ENCODE results near the gene ZNF414.

The ZNF414 gene

GRCh38 chr19:8498295-8498694 is 15.7 kb downstream of the ZNF414 start:
- no peak overlapping the region for H2AFZ ChIP-seq (ENCODE audit: low read depth, low read length)
- no peaks in the 10 kb centered on the region for H3K4me1 ChIP-seq (ENCODE audit: insufficient read depth, low read length)
- no peak overlapping the region for H3K4me3 ChIP-seq (ENCODE audit: low read length)
- H3K36me3 ChIP-seq (ENCODE audit: insufficient read depth, low read length), result no peaks in the 10 kb centered on the region
- no peaks in the 10 kb centered on the region for H3K27me3 ChIP-seq (ENCODE audit: insufficient read depth, low read length)
- no peaks in the 10 kb centered on the region for H3K9me3 ChIP-seq (ENCODE audit: low read length)

GRCh38 chr19:8494158-8494557 is 19.8 kb downstream of the ZNF414 start:
- peaks cover 3% of the 10 kb centered on the region for H3K4me1 ChIP-seq (ENCODE audit: insufficient read depth, low read length)

GRCh38 chr19:8491574-8491973 is 22.4 kb downstream of the ZNF414 start:
- Histone ChIP-seq H3K4me3 (ENCODE audit: low read length) (no peak overlapping the region), H3K36me3 (ENCODE audit: insufficient read depth, low read length) (peaks cover 23% of the 10 kb centered on the region), H3K4me1 (ENCODE audit: insufficient read depth, low read length) (peaks cover 29% of the 10 kb centered on the region), H2AFZ (ENCODE audit: low read depth, low read length) (no peak overlapping the region), H3K9me3 (ENCODE audit: low read length) (no peaks in the 10 kb centered on the region), H3K27me3 (ENCODE audit: insufficient read depth, low read length) (no peaks in the 10 kb centered on the region)

More at GRCh38 chr19:8494158-8494557, 19.8 kb downstream of the ZNF414 start:
- Histone ChIP-seq H3K36me3 (ENCODE audit: insufficient read depth, low read length) (peaks cover 7% of the 10 kb centered on the region), H3K27me3 (ENCODE audit: insufficient read depth, low read length) (no peaks in the 10 kb centered on the region), H2AFZ (ENCODE audit: low read depth, low read length) (no peak overlapping the region), H3K9me3 (ENCODE audit: low read length) (no peaks in the 10 kb centered on the region), H3K4me3 (ENCODE audit: low read length) (no peak overlapping the region)

GRCh38 chr19:8490873-8491272 is 23.1 kb downstream of the ZNF414 start:
- Histone ChIP-seq H3K4me3 (ENCODE audit: low read length) (no peak overlapping the region), H3K9me3 (ENCODE audit: low read length) (no peaks in the 10 kb centered on the region), H3K27me3 (ENCODE audit: insufficient read depth, low read length) (no peaks in the 10 kb centered on the region), H2AFZ (ENCODE audit: low read depth, low read length) (no peak overlapping the region), H3K4me1 (ENCODE audit: insufficient read depth, low read length) (peaks cover 34% of the 10 kb centered on the region), H3K36me3 (ENCODE audit: insufficient read depth, low read length) (peaks cover 30% of the 10 kb centered on the region)

GRCh38 chr19:8490395-8490760 is 23.6 kb downstream of the ZNF414 start:
- H3K36me3 ChIP-seq (ENCODE audit: insufficient read depth, low read length), result peaks cover 35% of the 10 kb centered on the region
- H3K27me3 ChIP-seq (ENCODE audit: insufficient read depth, low read length), result no peaks in the 10 kb centered on the region
- no peak overlapping the region for H2AFZ ChIP-seq (ENCODE audit: low read depth, low read length)
- H3K9me3 ChIP-seq (ENCODE audit: low read length), result no peaks in the 10 kb centered on the region
- peaks cover 34% of the 10 kb centered on the region for H3K4me1 ChIP-seq (ENCODE audit: insufficient read depth, low read length)
- no peak overlapping the region for H3K4me3 ChIP-seq (ENCODE audit: low read length)

- H3K4me3 ChIP-seq (ENCODE audit: low read length), result no peak overlapping the region
- peaks cover 34% of the 10 kb centered on the region for H3K4me1 ChIP-seq (ENCODE audit: insufficient read depth, low read length)
- H2AFZ ChIP-seq (ENCODE audit: low read depth, low read length), result no peak overlapping the region
- no peaks in the 10 kb centered on the region for H3K9me3 ChIP-seq (ENCODE audit: low read length)
- H3K27me3 ChIP-seq (ENCODE audit: insufficient read depth, low read length), result no peaks in the 10 kb centered on the region
- peaks cover 41% of the 10 kb centered on the region for H3K36me3 ChIP-seq (ENCODE audit: insufficient read depth, low read length)
Observed at GRCh38 chr19:8489561-8490394, 24.2 kb downstream of the ZNF414 start.

GRCh38 chr19:8488365-8488764 is 25.6 kb downstream of the ZNF414 start:
- Histone ChIP-seq H3K4me1 (ENCODE audit: insufficient read depth, low read length) (peaks cover 34% of the 10 kb centered on the region), H3K4me3 (ENCODE audit: low read length) (no peak overlapping the region), H3K36me3 (ENCODE audit: insufficient read depth, low read length) (peaks cover 55% of the 10 kb centered on the region), H2AFZ (ENCODE audit: low read depth, low read length) (no peak overlapping the region), H3K27me3 (ENCODE audit: insufficient read depth, low read length) (no peaks in the 10 kb centered on the region), H3K9me3 (ENCODE audit: low read length) (no peaks in the 10 kb centered on the region)

GRCh38 chr19:8487137-8487851 is 26.7 kb downstream of the ZNF414 start:
- Histone ChIP-seq H3K36me3 (ENCODE audit: insufficient read depth, low read length) (peaks cover 66% of the 10 kb centered on the region), H3K9me3 (ENCODE audit: low read length) (no peaks in the 10 kb centered on the region), H3K27me3 (ENCODE audit: insufficient read depth, low read length) (no peaks in the 10 kb centered on the region), H2AFZ (ENCODE audit: low read depth, low read length) (no peak overlapping the region), H3K4me1 (ENCODE audit: insufficient read depth, low read length) (peaks cover 34% of the 10 kb centered on the region), H3K4me3 (ENCODE audit: low read length) (no peak overlapping the region)

- no peaks in the 10 kb centered on the region for H3K9me3 ChIP-seq (ENCODE audit: low read length)
- H3K4me1 ChIP-seq (ENCODE audit: insufficient read depth, low read length), result peaks cover 34% of the 10 kb centered on the region
- no peak overlapping the region for H2AFZ ChIP-seq (ENCODE audit: low read depth, low read length)
- no peaks in the 10 kb centered on the region for H3K27me3 ChIP-seq (ENCODE audit: insufficient read depth, low read length)
- peaks cover 69% of the 10 kb centered on the region for H3K36me3 ChIP-seq (ENCODE audit: insufficient read depth, low read length)
- no peak overlapping the region for H3K4me3 ChIP-seq (ENCODE audit: low read length)
Observed at GRCh38 chr19:8486661-8487136, 27.3 kb downstream of the ZNF414 start.

GRCh38 chr19:8485561-8486371 is 28.2 kb downstream of the ZNF414 start:
- H3K4me1 ChIP-seq (ENCODE audit: insufficient read depth, low read length), result peaks cover 34% of the 10 kb centered on the region
- no peaks in the 10 kb centered on the region for H3K27me3 ChIP-seq (ENCODE audit: insufficient read depth, low read length)
- no peak overlapping the region for H3K4me3 ChIP-seq (ENCODE audit: low read length)
- H3K36me3 ChIP-seq (ENCODE audit: insufficient read depth, low read length), result peaks cover 74% of the 10 kb centered on the region
- H2AFZ ChIP-seq (ENCODE audit: low read depth, low read length), result no peak overlapping the region
- H3K9me3 ChIP-seq (ENCODE audit: low read length), result no peaks in the 10 kb centered on the region

- Histone ChIP-seq H3K36me3 (ENCODE audit: insufficient read depth, low read length) (peaks cover 71% of the 10 kb centered on the region), H3K4me1 (ENCODE audit: insufficient read depth, low read length) (peaks cover 31% of the 10 kb centered on the region), H3K27me3 (ENCODE audit: insufficient read depth, low read length) (no peaks in the 10 kb centered on the region), H3K4me3 (ENCODE audit: low read length) (no peak overlapping the region), H3K9me3 (ENCODE audit: low read length) (no peaks in the 10 kb centered on the region), H2AFZ (ENCODE audit: low read depth, low read length) (no peak overlapping the region)
Observed at GRCh38 chr19:8484331-8484894, 29.6 kb downstream of the ZNF414 start.

GRCh38 chr19:8483165-8483564 is 30.8 kb downstream of the ZNF414 start:
- H3K36me3 ChIP-seq (ENCODE audit: insufficient read depth, low read length), result peaks cover 71% of the 10 kb centered on the region
- H3K4me3 ChIP-seq (ENCODE audit: low read length), result no peak overlapping the region
- no peak overlapping the region for H2AFZ ChIP-seq (ENCODE audit: low read depth, low read length)
- H3K9me3 ChIP-seq (ENCODE audit: low read length), result no peaks in the 10 kb centered on the region
- H3K27me3 ChIP-seq (ENCODE audit: insufficient read depth, low read length), result no peaks in the 10 kb centered on the region
- H3K4me1 ChIP-seq (ENCODE audit: insufficient read depth, low read length), result peaks cover 21% of the 10 kb centered on the region

Measured in neuron (in vitro differentiated cells).